Adrenal gland (tissue), 5 donors: ENCODE measurements around the gene SULT1A2.

ENCODE experiments used
- CTCF ChIP-seq, 6 experiments: fragments of 450-650 bp in 4 of 6; fragments of 200-600 bp in 2 of 6; sonication (generic) in 1 of 6; IDR thresholded peaks; 1 replicate in 5 of 6; 2 replicates in 1 of 6; pipeline versions ENCODE4 v1.5.1 to v1.8.0; 2016 to 2021; ENCODE audit warnings: antibody characterized with exemption in 6 of 6, mild to moderate bottlenecking in 2 of 6, moderate library complexity in 1 of 6
- POLR2A ChIP-seq, 2 donors: fragments of 450-650 bp; IDR thresholded peaks; one replicate each; pipeline ENCODE4 v1.6.1; 2017; ENCODE audit warnings: antibody characterized with exemption in 2 of 2, mild to moderate bottlenecking in 2 of 2, moderate library complexity in 1 of 2
- donor health status: DM: no; HTN: no; CAD: no.

GRCh38 chr16:28591355-28591754 lies 5.5 kb downstream of the SULT1A2 start:
- no peak for TF ChIP-seq CTCF (IDR thresholded peaks at IDR 0.05)
- TF ChIP-seq POLR2A (IDR thresholded peaks at IDR 0.05): no peak
